ENCODE data around the gene METTL21C.

The METTL21C gene

DNA sequence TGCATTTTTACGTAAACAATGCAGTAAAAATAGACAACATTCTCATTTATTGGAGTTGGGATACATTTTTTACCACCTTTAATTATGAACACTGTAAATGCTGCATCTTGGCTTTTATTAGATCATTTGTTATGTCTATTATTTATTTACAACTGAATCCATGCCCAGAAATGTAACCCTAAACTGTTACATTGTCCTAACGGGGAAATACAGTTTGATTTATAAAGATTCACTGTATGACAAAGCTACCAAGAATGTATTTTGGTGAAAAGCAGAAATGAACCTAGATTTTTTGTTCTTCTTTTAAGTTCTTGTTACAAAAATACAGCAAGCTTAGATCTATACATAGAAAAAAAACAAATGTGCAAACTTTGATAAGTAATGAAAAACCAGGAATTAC lies 1.1 kb downstream of the METTL21C start:
- TF ChIP-seq FOXP2 (optimal IDR thresholded peaks at IDR 0.05; ENCODE audit: borderline replicate concordance, extremely low read depth, extremely low read length, insufficient read depth) = no peak
- no peak for TF ChIP-seq SIN3A (IDR thresholded peaks at IDR 0.05; ENCODE audit: borderline replicate concordance, insufficient read depth, low read length)
- TF ChIP-seq POLR2AphosphoS5 (IDR thresholded peaks at IDR 0.05; ENCODE audit: low read depth, low read length) = no peak
- TF ChIP-seq, protein P1, sequence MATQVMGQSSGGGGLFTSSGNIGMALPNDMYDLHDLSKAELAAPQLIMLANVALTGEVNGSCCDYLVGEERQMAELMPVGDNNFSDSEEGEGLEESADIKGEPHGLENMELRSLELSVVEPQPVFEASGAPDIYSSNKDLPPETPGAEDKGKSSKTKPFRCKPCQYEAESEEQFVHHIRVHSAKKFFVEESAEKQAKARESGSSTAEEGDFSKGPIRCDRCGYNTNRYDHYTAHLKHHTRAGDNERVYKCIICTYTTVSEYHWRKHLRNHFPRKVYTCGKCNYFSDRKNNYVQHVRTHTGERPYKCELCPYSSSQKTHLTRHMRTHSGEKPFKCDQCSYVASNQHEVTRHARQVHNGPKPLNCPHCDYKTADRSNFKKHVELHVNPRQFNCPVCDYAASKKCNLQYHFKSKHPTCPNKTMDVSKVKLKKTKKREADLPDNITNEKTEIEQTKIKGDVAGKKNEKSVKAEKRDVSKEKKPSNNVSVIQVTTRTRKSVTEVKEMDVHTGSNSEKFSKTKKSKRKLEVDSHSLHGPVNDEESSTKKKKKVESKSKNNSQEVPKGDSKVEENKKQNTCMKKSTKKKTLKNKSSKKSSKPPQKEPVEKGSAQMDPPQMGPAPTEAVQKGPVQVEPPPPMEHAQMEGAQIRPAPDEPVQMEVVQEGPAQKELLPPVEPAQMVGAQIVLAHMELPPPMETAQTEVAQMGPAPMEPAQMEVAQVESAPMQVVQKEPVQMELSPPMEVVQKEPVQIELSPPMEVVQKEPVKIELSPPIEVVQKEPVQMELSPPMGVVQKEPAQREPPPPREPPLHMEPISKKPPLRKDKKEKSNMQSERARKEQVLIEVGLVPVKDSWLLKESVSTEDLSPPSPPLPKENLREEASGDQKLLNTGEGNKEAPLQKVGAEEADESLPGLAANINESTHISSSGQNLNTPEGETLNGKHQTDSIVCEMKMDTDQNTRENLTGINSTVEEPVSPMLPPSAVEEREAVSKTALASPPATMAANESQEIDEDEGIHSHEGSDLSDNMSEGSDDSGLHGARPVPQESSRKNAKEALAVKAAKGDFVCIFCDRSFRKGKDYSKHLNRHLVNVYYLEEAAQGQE (IDR thresholded peaks at IDR 0.05; ENCODE audit: insufficient read depth in 1 of 2, low read depth in 2 of 2, low read length in 2 of 2) = no peak
- no peak for TF ChIP-seq TAF1 (IDR thresholded peaks at IDR 0.05; ENCODE audit: borderline replicate concordance, insufficient read depth, low read length)

DNA sequence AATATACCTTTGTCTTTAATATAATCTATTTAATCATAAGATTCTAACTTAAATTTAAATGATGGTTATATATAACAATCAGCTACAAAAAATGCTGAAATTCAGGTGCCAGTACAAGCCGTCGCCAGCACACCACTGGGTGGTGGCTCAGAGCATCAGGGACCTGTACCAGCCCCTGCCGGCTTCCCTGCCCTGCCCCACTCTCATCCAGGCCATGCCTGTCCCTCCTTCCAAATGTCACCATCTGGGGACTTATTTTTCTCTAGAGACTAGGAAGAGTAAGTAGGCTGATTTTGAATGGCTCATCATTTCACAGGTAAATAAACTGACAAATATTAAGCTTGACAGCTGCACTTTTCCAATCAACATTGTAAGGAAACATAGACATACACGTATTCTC lies 1.6 kb downstream of the METTL21C start:
- TF ChIP-seq, protein P1 (IDR thresholded peaks at IDR 0.05; ENCODE audit: insufficient read depth in 1 of 2, low read depth in 2 of 2, low read length in 2 of 2) = no peak
- no peak for TF ChIP-seq FOXP2 (optimal IDR thresholded peaks at IDR 0.05; ENCODE audit: borderline replicate concordance, extremely low read depth, extremely low read length, insufficient read depth)
- no peak for TF ChIP-seq POLR2AphosphoS5 (IDR thresholded peaks at IDR 0.05; ENCODE audit: low read depth, low read length)
- no peak for TF ChIP-seq TAF1 (IDR thresholded peaks at IDR 0.05; ENCODE audit: borderline replicate concordance, insufficient read depth, low read length)
- no peak for TF ChIP-seq SIN3A (IDR thresholded peaks at IDR 0.05; ENCODE audit: borderline replicate concordance, insufficient read depth, low read length)

DNA sequence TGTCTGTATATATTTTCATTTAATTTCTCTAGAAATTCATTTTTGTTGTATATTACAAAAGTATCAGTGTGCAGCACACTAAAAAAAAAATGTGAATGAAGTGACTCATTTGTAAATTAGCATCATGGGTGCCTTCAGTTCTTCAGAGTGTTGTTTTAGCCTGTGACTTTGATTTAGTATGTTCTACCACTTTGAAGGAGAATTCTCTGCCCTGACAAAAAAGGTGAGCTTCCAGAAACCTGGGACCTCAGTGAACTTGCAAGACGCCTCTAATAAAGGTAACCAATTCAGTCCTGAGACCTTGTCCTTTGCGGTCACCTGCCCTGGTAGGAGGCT lies 2.4 kb downstream of the METTL21C start:
- TF ChIP-seq FOXP2 (optimal IDR thresholded peaks at IDR 0.05; ENCODE audit: borderline replicate concordance, extremely low read depth, extremely low read length, insufficient read depth) = no peak

DNA sequence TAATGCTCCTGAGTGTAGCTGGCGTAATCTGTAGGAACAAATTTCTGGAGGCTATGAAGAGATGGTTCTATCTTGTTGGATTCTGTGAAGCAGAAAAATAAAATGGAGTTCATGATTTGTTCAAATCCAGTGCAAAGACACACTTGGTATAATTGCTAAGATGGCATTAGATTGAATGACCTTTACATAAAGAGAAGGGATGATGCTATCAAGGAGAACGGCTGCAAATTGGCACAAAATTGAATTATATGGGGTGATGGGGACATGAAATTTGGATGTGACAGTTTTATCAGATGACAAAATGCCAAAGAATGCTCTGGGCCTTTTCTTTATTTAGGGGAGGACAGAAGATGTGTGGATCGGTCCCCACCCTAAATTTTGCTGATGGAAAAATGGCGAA lies 4.0 kb downstream of the METTL21C start:
- TF ChIP-seq SIN3A (IDR thresholded peaks at IDR 0.05; ENCODE audit: borderline replicate concordance, insufficient read depth, low read length) (no peak), TAF1 (IDR thresholded peaks at IDR 0.05; ENCODE audit: borderline replicate concordance, insufficient read depth, low read length) (no peak), FOXP2 (optimal IDR thresholded peaks at IDR 0.05; ENCODE audit: borderline replicate concordance, extremely low read depth, extremely low read length, insufficient read depth) (no peak), POLR2AphosphoS5 (IDR thresholded peaks at IDR 0.05; ENCODE audit: low read depth, low read length) (no peak)
- TF ChIP-seq, protein P1 (IDR thresholded peaks at IDR 0.05; ENCODE audit: insufficient read depth in 1 of 2, low read depth in 2 of 2, low read length in 2 of 2) = no peak

DNA sequence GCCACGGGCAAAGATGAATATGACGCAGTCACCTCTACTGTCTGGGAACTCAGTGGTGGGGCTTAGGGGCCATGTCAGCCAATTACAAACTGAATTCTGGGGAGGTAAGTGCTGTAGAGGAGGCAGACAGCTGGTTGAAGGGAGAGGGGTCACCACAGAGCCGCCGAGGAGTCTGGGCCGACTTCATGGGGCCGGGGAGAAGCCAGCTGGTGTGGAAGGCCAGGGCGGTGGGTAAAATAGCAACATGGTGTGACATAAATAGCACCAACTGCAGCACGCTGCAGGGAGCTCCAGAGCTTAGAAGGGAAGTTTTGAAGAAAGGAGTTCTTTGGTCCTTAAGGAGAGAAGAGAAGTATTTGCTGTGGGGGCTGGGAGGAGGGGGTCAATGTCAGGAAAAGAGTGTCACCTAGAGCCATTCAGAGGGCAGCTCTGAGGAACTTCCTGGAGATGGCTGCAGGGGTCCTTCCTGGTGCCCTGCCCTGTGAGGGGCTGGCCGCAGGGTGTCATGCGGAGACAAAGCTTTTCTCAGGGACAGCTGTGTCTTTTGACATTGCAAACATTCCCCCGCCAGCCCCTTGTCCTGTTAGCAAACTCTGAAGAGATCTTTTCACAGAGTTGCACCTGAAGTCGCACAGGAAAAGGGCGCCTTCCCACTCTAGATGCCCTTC lies 6.4 kb downstream of the METTL21C start:
- TF ChIP-seq SIN3A (IDR thresholded peaks at IDR 0.05; ENCODE audit: borderline replicate concordance, insufficient read depth, low read length) (no peak), POLR2AphosphoS5 (IDR thresholded peaks at IDR 0.05; ENCODE audit: low read depth, low read length) (no peak), FOXP2 (optimal IDR thresholded peaks at IDR 0.05; ENCODE audit: borderline replicate concordance, extremely low read depth, extremely low read length, insufficient read depth) (no peak), TAF1 (IDR thresholded peaks at IDR 0.05; ENCODE audit: borderline replicate concordance, insufficient read depth, low read length) (no peak)
- TF ChIP-seq, protein P1 (IDR thresholded peaks at IDR 0.05; ENCODE audit: insufficient read depth in 1 of 2, low read depth in 2 of 2, low read length in 2 of 2) = no peak

Measured in PFSK-1 (cell line).